Mucosa of descending colon (tissue), 3 donors: ENCODE data around the gene TRAPPC2. TPM values are rescaled to one million over a fixed set of nuclear protein-coding genes. Genes with fewer than 3 reads are reported as not detected.

Experiments
- ATAC-seq: fragments of 200-7000 bp; cut with Tn5 transposase; one replicate; pipeline ENCODE4 v1.9.1; 2020; ENCODE audit warnings: mild to moderate bottlenecking, moderate library complexity
- DNase-seq, 3 donors: peaks; one replicate each; pipeline ENCODE4 v3.0.0-alpha.2; 2020
- H3K36me3 ChIP-seq: fragments of 200-600 bp; one replicate; pipeline ENCODE4 v1.8.0; 2021; ENCODE audit warnings: low read depth, mild to moderate bottlenecking
- H3K4me1 ChIP-seq: fragments of 200-600 bp; one replicate; pipeline ENCODE4 v1.8.0; 2021; ENCODE audit warnings: low read depth, mild to moderate bottlenecking
- H3K4me3 ChIP-seq: fragments of 200-600 bp; one replicate; pipeline ENCODE4 v1.8.0; 2021; ENCODE audit warnings: mild to moderate bottlenecking
- H3K9me3 ChIP-seq: fragments of 200-600 bp; one replicate; pipeline ENCODE4 v1.8.0; 2021; ENCODE audit warnings: mild to moderate bottlenecking
- CTCF ChIP-seq: fragments of 200-600 bp; IDR thresholded peaks from one replicate; pipeline ENCODE4 v1.8.0; 2022; ENCODE audit warnings: antibody characterized with exemption, mild to moderate bottlenecking
- intact Hi-C, 2 donors: fragments of 100-400 bp; cut with DNase I in 1 of 2; cut with micrococcal nuclease in 1 of 2; formaldehyde crosslinking; loops; one replicate each; pipeline versions ENCODE4 v1.11.0 to v1.11.1; 2022; cut with DNase I, micrococcal nuclease
- total RNA-seq, 3 donors: library from RNA; stranded (reverse); fragmentation: NEBNext Ultra II Directional in 2 of 3; extraction: Animal tissue kit (Norgen Biotek cat#: 25700) in 2 of 3; gene quantifications; one replicate each; pipeline versions ENCODE4 v1.2.1 to v1.2.4, GENCODE V29; 2021 to 2023
- donor health status: DM: no; HTN: no; CAD: no; lungs with moderate emphysema.
- donor health status: DM: no; HTN: no; CAD: no.
- donor health status: DM: no; HTN: yes; CAD: no.

The TRAPPC2 gene
- total RNA-seq, 3 donors from 2014 or later = 13.1 to 20.4 (median 18.5) TPM

- Histone ChIP-seq H3K4me1 (peaks cover 9% of the 10 kb centered on the region), H3K4me3 (no peak overlapping the region), H3K36me3 (no peaks in the 10 kb centered on the region), H3K9me3 (no peaks in the 10 kb centered on the region)
- ATAC-seq = peak; percentile 93
- peak in 2 of 3 donors; percentile 41 to 59 for DNase-seq
- no peak for TF ChIP-seq CTCF
- intact Hi-C loops = no loop called here
Measured at GRCh38 chrX:13699183-13699826, 35.1 kb downstream of the TRAPPC2 start.

- ATAC-seq (peak; percentile 25), DNase-seq (no peak)
- intact Hi-C loops = no loop called here
- no peak for TF ChIP-seq CTCF
- Histone ChIP-seq H3K36me3 (no peaks in the 10 kb centered on the region), H3K4me3 (no peak overlapping the region), H3K4me1 (peaks cover 15% of the 10 kb centered on the region), H3K9me3 (no peaks in the 10 kb centered on the region)
Measured at GRCh38 chrX:13698432-13698831, 36.0 kb downstream of the TRAPPC2 start.

- Histone ChIP-seq H3K9me3 (no peaks in the 10 kb centered on the region), H3K4me1 (peaks cover 15% of the 10 kb centered on the region), H3K4me3 (no peak overlapping the region), H3K36me3 (no peaks in the 10 kb centered on the region)
- DNase-seq (no peak), ATAC-seq (no peak)
- no peak for TF ChIP-seq CTCF
- intact Hi-C loops = no loop called here
Measured at GRCh38 chrX:13697976-13698375, 36.4 kb downstream of the TRAPPC2 start.

GRCh38 chrX:13697455-13697854 is 37.0 kb downstream of the TRAPPC2 start:
- Histone ChIP-seq H3K4me1 (peaks cover 15% of the 10 kb centered on the region), H3K9me3 (no peaks in the 10 kb centered on the region), H3K4me3 (no peak overlapping the region), H3K36me3 (no peaks in the 10 kb centered on the region)
- no peak for DNase-seq
- ATAC-seq = no peak
- intact Hi-C loops = no loop called here
- TF ChIP-seq CTCF = no peak

- H3K4me1 ChIP-seq = peaks cover 22% of the 10 kb centered on the region
- no peak for DNase-seq
- H3K36me3 ChIP-seq = no peaks in the 10 kb centered on the region
- H3K9me3 ChIP-seq = no peaks in the 10 kb centered on the region
- H3K4me3 ChIP-seq = no peak overlapping the region
- no peak for TF ChIP-seq CTCF
- ATAC-seq = peak; percentile 31
- intact Hi-C loops = no loop called here
Measured at GRCh38 chrX:13695601-13696115, 38.8 kb downstream of the TRAPPC2 start.
